PC-9 (cell line): Measurements from ENCODE around the gene LRMDA.

Source experiments
- EZH2 ChIP-seq: fragments of 200-600 bp; sonication (generic); IDR thresholded peaks from 2 replicates; pipeline ENCODE4 v1.8.0; 2017; ENCODE audit warnings: antibody characterized with exemption, low read depth
- TF ChIP-seq, protein P1 (sequence below): fragments of 200-600 bp; sonication (generic); conservative IDR thresholded peaks from 2 replicates; pipeline ENCODE4 v1.6.1; 2017; ENCODE audit warnings: mixed run types, antibody characterized with exemption, mild to moderate bottlenecking, moderate library complexity

DNA sequence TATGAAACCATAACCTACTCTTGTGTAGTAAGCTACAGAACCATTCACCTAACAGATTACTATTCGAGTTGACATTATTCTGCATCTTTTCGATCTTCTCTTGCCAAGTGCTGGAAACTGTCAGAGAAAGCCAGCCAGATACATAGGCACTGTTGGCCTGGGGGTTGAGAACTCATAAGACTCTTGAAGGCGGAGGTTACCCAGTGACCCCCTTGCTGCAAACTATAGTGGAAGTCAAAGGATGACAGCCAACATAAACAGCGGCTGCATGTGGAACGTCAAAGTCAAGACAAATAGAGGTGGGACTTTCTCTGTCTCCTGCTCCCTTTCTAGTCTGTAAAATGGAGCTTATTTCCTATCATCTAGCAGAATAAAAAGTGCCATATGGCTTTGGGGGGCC, 394.2 kb downstream of the LRMDA start:
- TF ChIP-seq, protein P1, sequence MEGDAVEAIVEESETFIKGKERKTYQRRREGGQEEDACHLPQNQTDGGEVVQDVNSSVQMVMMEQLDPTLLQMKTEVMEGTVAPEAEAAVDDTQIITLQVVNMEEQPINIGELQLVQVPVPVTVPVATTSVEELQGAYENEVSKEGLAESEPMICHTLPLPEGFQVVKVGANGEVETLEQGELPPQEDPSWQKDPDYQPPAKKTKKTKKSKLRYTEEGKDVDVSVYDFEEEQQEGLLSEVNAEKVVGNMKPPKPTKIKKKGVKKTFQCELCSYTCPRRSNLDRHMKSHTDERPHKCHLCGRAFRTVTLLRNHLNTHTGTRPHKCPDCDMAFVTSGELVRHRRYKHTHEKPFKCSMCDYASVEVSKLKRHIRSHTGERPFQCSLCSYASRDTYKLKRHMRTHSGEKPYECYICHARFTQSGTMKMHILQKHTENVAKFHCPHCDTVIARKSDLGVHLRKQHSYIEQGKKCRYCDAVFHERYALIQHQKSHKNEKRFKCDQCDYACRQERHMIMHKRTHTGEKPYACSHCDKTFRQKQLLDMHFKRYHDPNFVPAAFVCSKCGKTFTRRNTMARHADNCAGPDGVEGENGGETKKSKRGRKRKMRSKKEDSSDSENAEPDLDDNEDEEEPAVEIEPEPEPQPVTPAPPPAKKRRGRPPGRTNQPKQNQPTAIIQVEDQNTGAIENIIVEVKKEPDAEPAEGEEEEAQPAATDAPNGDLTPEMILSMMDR: no peak
- TF ChIP-seq EZH2: no peak
